Measurements from ENCODE around the gene VEGFD. TPM values are rescaled to one million over a fixed set of nuclear protein-coding genes. Genes with fewer than 3 reads are reported as not detected.

VEGFD gene
- total RNA-seq: 10 to 100 TPM in 2 of 4 donors, 1 to 10 TPM in 2; 5.1 to 16.8 (median 9.0) TPM

GRCh38 chrX:15384304-15384703 lies at the start of gene VEGFD:
TSS of gene VEGFD (minus strand) at chrX:15384413. CDS start at chrX:15383946, 467 bp downstream.
- Histone ChIP-seq H3K9me3 (no peaks in the 10 kb centered on the region), H3K36me3 (no peaks in the 10 kb centered on the region), H3K4me1 (peaks cover 0 to 10% of the 10 kb centered on the region in 2 donors), H3K27ac (peak within 1 kb of the TSS in 1 of 4 donors; percentile 31), H3K4me3 (no peak within 1 kb of the TSS), H3K27me3 (peaks cover 0 to 4% (median 0%) of the 10 kb centered on the region in 3 donors)
- in situ Hi-C loops (cut with MboI; ENCODE audit: low sequenced_read_pairs in 4 of 4): no loop called here
- no peak for TF ChIP-seq CTCF (IDR thresholded peaks at IDR 0.05 in 4 of 5, conservative IDR thresholded peaks at IDR 0.05 in 1 of 5)
- TF ChIP-seq POLR2A (IDR thresholded peaks at IDR 0.05): no peak
- DNase-seq: peak; percentile 3 to 35
- intact Hi-C loops (cut with DNase I; ENCODE audit: low total_unique reads): no loop called here
- ATAC-seq: peak; percentile 68 to 90

DNA sequence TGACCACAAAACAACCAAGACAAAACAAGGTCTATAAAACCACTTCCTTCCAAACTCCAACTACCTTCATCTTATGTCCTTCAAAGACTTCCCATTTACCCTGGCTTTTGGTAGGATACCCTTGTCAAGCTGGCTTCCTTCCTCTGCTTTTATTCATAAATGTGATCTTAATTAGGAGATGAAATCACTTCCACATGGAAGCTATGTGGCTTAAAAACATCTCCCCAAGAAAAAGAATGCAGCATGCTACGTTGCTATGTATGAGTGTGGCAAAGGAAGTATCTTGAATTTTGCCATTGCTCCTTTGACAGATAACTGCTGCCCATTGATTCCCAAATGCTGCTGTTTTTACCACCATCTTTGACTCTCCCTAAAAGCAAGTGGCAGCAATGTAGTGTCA lies 46.4 kb upstream of the VEGFD start:
- Histone ChIP-seq H3K27me3 (no peaks in the 10 kb centered on the region), H3K9me3 (no peaks in the 10 kb centered on the region), H3K36me3 (peaks cover 0 to 7% of the 10 kb centered on the region in 2 donors), H3K27ac (no peak overlapping the region), H3K4me1 (no peaks in the 10 kb centered on the region), H3K4me3 (no peak overlapping the region)
- ATAC-seq (no peak), DNase-seq (no peak)
- intact Hi-C loops (cut with DNase I; ENCODE audit: low total_unique reads): no loop called here
- TF ChIP-seq POLR2A (IDR thresholded peaks at IDR 0.05): no peak
- TF ChIP-seq CTCF (IDR thresholded peaks at IDR 0.05 in 4 of 5, conservative IDR thresholded peaks at IDR 0.05 in 1 of 5): no peak
- in situ Hi-C loops (cut with MboI; ENCODE audit: low sequenced_read_pairs in 4 of 4): no loop called here

DNA sequence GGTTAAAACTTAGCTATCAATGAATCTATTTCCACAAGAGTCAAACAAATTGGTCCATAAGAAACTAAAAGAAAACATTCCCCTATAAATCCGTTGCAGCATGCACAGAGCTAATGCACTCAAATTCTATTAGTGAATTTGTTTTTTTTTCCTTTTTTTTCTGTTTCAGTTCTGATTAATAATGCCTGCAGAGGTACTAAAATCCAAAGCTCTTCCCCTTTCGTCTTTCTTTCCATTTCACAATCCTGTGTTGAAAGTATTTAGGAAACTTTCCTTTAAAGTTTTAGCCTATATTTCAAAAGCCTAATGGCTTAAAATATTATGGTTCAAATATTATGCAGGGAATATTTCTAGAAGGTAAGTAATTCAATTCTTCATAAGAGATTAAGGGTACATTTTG lies 45.9 kb upstream of the VEGFD start:
- in situ Hi-C loops (cut with MboI; ENCODE audit: low sequenced_read_pairs in 4 of 4): no loop called here
- intact Hi-C loops (cut with DNase I; ENCODE audit: low total_unique reads): no loop called here
- no peak for TF ChIP-seq POLR2A (IDR thresholded peaks at IDR 0.05)
- TF ChIP-seq CTCF (IDR thresholded peaks at IDR 0.05 in 4 of 5, conservative IDR thresholded peaks at IDR 0.05 in 1 of 5): no peak
- Histone ChIP-seq H3K4me3 (no peak overlapping the region), H3K36me3 (peaks cover 0 to 9% of the 10 kb centered on the region in 2 donors), H3K4me1 (no peaks in the 10 kb centered on the region), H3K27me3 (no peaks in the 10 kb centered on the region), H3K9me3 (no peaks in the 10 kb centered on the region), H3K27ac (no peak overlapping the region)
- no peak for DNase-seq
- ATAC-seq: no peak

DNA sequence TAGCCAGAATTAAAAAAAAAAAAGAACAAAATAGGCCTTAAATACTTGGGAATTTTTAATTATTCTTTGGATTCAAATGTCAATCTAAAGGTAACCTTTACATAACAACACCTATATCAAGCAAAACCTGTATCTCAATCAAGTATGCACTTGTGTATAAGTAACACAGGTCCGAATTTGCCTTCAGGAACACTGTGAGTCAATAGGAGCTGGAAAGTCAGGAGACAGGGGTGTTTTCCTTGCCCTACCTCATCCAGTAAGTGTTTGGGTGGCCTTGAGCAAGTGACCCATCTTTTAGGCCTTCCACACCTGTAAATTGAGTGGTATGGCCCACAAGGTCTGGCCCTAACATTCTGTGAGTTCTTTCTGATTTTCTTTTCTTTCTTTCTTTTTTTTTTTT lies 40.8 kb upstream of the VEGFD start:
- TF ChIP-seq POLR2A (IDR thresholded peaks at IDR 0.05) (no peak), CTCF (IDR thresholded peaks at IDR 0.05 in 4 of 5, conservative IDR thresholded peaks at IDR 0.05 in 1 of 5) (no peak)
- intact Hi-C loops (cut with DNase I; ENCODE audit: low total_unique reads) (no loop called here), in situ Hi-C loops (cut with MboI; ENCODE audit: low sequenced_read_pairs in 4 of 4) (no loop called here)
- Histone ChIP-seq H3K4me1 (no peaks in the 10 kb centered on the region), H3K27me3 (no peaks in the 10 kb centered on the region), H3K9me3 (no peaks in the 10 kb centered on the region), H3K36me3 (peaks cover 0 to 15% of the 10 kb centered on the region in 2 donors), H3K4me3 (no peak overlapping the region), H3K27ac (no peak overlapping the region)
- DNase-seq (no peak), ATAC-seq (no peak)

GRCh38 chrX:15418707-15419181 lies 34.5 kb upstream of the VEGFD start:
- Histone ChIP-seq H3K4me1 (no peaks in the 10 kb centered on the region), H3K36me3 (no peaks in the 10 kb centered on the region), H3K27me3 (no peaks in the 10 kb centered on the region), H3K9me3 (no peaks in the 10 kb centered on the region), H3K4me3 (no peak overlapping the region), H3K27ac (no peak overlapping the region)
- intact Hi-C loops (cut with DNase I; ENCODE audit: low total_unique reads): no loop called here
- in situ Hi-C loops (cut with MboI; ENCODE audit: low sequenced_read_pairs in 4 of 4): no loop called here
- TF ChIP-seq POLR2A (IDR thresholded peaks at IDR 0.05): no peak
- no peak for TF ChIP-seq CTCF (IDR thresholded peaks at IDR 0.05 in 4 of 5, conservative IDR thresholded peaks at IDR 0.05 in 1 of 5)
- ATAC-seq (no peak), DNase-seq (no peak)

Measured in gastrocnemius medialis (tissue), 4 donors.